Caco-2 (cell line): Measurements from ENCODE around the gene S100G. TPM values are rescaled to one million over a fixed set of nuclear protein-coding genes. Genes with fewer than 3 reads are reported as not detected.
"Not testable (repeated sequence)": the region's sequence is repeated elsewhere in the genome, so short reads cannot be mapped to it uniquely, and the experiment has no call there.

ENCODE experiments used
- Bru-seq: library from RNA; stranded (reverse); fragments of 400-500 nt; gene quantifications from one replicate; lab custom pipeline; 2021; lab: Mats Ljungman, UMichigan
- BruChase-seq, 2 experiments: library from RNA; stranded (reverse); fragments of 400-500 nt; gene quantifications; one replicate each; lab custom pipeline; 2021; lab: Mats Ljungman, UMichigan
- BruUV-seq: library from RNA; stranded (reverse); fragments of 400-500 nt; replicated peaks from 2 replicates; lab custom pipeline; 2021; lab: Mats Ljungman, UMichigan
- CTCF ChIA-PET: fragments of 300-600 bp; sonication (Branson Sonifier 250); formaldehyde crosslinking; loops from one replicate; lab custom pipeline; 2022; ENCODE audit warnings: antibody characterized with exemption; lab: Charles Lee
- POLR2A ChIA-PET: fragments of 300-600 bp; sonication (Branson Sonifier 250); formaldehyde crosslinking; loops from one replicate; lab custom pipeline; 2022; ENCODE audit warnings: antibody characterized with exemption; lab: Charles Lee
- DNase-seq, 2 experiments: peaks; one replicate each; pipeline versions ENCODE4 v3.0.0 to v3.0.0-alpha.2; 2020 to 2022
- H3K27me3 ChIP-seq: replicated peaks from 2 replicates; pipeline ENCODE4 v1.6.0; 2011; ENCODE audit warnings: low read length; ENCODE audit not compliant: control insufficient read depth, insufficient read depth
- H3K36me3 ChIP-seq: 2 replicates; pipeline ENCODE4 v1.5.1; 2011; ENCODE audit warnings: low read length; ENCODE audit not compliant: control insufficient read depth, insufficient read depth
- H3K4me1 ChIP-seq: fragments of 250-450 bp; sonication (Bioruptor Pico); 2 replicates; pipeline ENCODE4 v1.5.1; 2020; ENCODE audit warnings: mild to moderate bottlenecking
- H3K4me3 ChIP-seq: 2 replicates; pipeline ENCODE4 v1.5.1; 2011; ENCODE audit warnings: low read depth, mild to moderate bottlenecking, control low read depth, low read length
- H3K9me3 ChIP-seq: fragments of 250-450 bp; sonication (Bioruptor Pico); 2 replicates; pipeline ENCODE4 v1.5.1; 2020; ENCODE audit warnings: mild to moderate bottlenecking, moderate library complexity
- H3K27ac Mint-ChIP-seq: one replicate; pipeline ENCODE4 v1.8.0; 2022; ENCODE audit warnings: mixed read lengths; ENCODE audit not compliant: unreplicated experiment
- H3K27me3 Mint-ChIP-seq: one replicate; pipeline ENCODE4 v1.8.0; 2022; ENCODE audit warnings: mixed read lengths; ENCODE audit not compliant: insufficient read depth, unreplicated experiment
- H3K36me3 Mint-ChIP-seq: one replicate; pipeline ENCODE4 v1.8.0; 2022; ENCODE audit warnings: mild to moderate bottlenecking, mixed read lengths; ENCODE audit not compliant: insufficient read depth, unreplicated experiment
- H3K4me1 Mint-ChIP-seq: one replicate; pipeline ENCODE4 v1.8.0; 2022; ENCODE audit warnings: low read depth, mixed read lengths; ENCODE audit not compliant: unreplicated experiment
- H3K4me3 Mint-ChIP-seq: one replicate; pipeline ENCODE4 v1.8.0; 2022; ENCODE audit warnings: mild to moderate bottlenecking, moderate library complexity, mixed read lengths; ENCODE audit not compliant: unreplicated experiment
- H3K9me3 Mint-ChIP-seq: one replicate; pipeline ENCODE4 v1.8.0; 2022; ENCODE audit warnings: mixed read lengths; ENCODE audit not compliant: unreplicated experiment
- CTCF ChIP-seq, 2 experiments: fragments of 200-600 bp in 1 of 2; IDR thresholded peaks; 1 replicate in 1 of 2; 2 replicates in 1 of 2; pipeline versions ENCODE4 v1.5.1 to v1.8.0; 2011 to 2022; ENCODE audit warnings: antibody characterized with exemption in 1 of 2, control low read depth in 1 of 2, inconsistent platforms in 1 of 2, low read depth in 1 of 2, low read length in 1 of 2, mild to moderate bottlenecking in 1 of 2, moderate library complexity in 1 of 2; ENCODE audit not compliant: insufficient read depth in 1 of 2, severe bottlenecking in 1 of 2, unreplicated experiment in 1 of 2
- intact Hi-C: fragments of 100-400 bp; cut with micrococcal nuclease; formaldehyde crosslinking; loops from one replicate; pipeline ENCODE4 v1.10.0; 2022; ENCODE audit not compliant: unreplicated experiment
- long read RNA-seq: library from polyadenylated mRNA; stranded (forward); transcript quantifications from one replicate; pipeline ENCODE4 v2.0.0, GENCODE V29; 2022
- total RNA-seq: library from RNA; stranded (reverse); gene quantifications from 2 replicates; pipeline ENCODE4 v1.2.3, GENCODE V29; 2022

Gene S100G
- total RNA-seq: not detected in 2 replicates
- Bru-seq, nascent RNA: not detected
- BruChase-seq, experiment 1, labeled RNA remaining after a 2-hour chase: not detected
- BruChase-seq, experiment 2, labeled RNA remaining after a 6-hour chase: not detected
- long read RNA-seq: 0 reads

- intact Hi-C loops: no loop called here
- H3K27me3 Mint-ChIP-seq: no peaks in the 10 kb centered on the region
- Histone ChIP-seq H3K27me3 (no peaks in the 10 kb centered on the region), H3K4me1 (no peaks in the 10 kb centered on the region; the same call in 1 of the 2 replicates), H3K36me3 (no peaks in the 10 kb centered on the region), H3K4me3 (no peak within 1 kb of the TSS), H3K9me3 (no peaks in the 10 kb centered on the region)
- BruUV-seq: no TSS peak
- no peak within 1 kb of the TSS for H3K4me3 Mint-ChIP-seq
- no peak for TF ChIP-seq CTCF (IDR thresholded peaks at IDR 0.05; ENCODE audit: insufficient read depth in 1 of 2, low read depth in 1 of 2, low read length in 1 of 2, severe bottlenecking in 1 of 2, unreplicated experiment in 1 of 2)
- no peak for DNase-seq
- POLR2A ChIA-PET: no interaction called here
- no peaks in the 10 kb centered on the region for H3K4me1 Mint-ChIP-seq
- CTCF ChIA-PET: no interaction called here
- H3K36me3 Mint-ChIP-seq: peaks cover 11% of the 10 kb centered on the region
- H3K27ac Mint-ChIP-seq: no peak within 1 kb of the TSS
- no peaks in the 10 kb centered on the region for H3K9me3 Mint-ChIP-seq
Measured at GRCh38 chrX:16649858-16650257, at the start of gene S100G. TSS of gene S100G (plus strand) at chrX:16650158. CDS start at chrX:16651007, 849 bp downstream.

- H3K27ac Mint-ChIP-seq: no peak overlapping the region
- H3K4me1 Mint-ChIP-seq: peaks cover 10% of the 10 kb centered on the region
- CTCF ChIA-PET: no interaction called here
- POLR2A ChIA-PET: no interaction called here
- H3K9me3 Mint-ChIP-seq: no peaks in the 10 kb centered on the region
- no peaks in the 10 kb centered on the region for H3K27me3 ChIP-seq
- no TSS peak for BruUV-seq
- no peaks in the 10 kb centered on the region for H3K36me3 ChIP-seq
- intact Hi-C loops: no loop called here
- TF ChIP-seq CTCF (IDR thresholded peaks at IDR 0.05; ENCODE audit: insufficient read depth in 1 of 2, low read depth in 1 of 2, low read length in 1 of 2, severe bottlenecking in 1 of 2, unreplicated experiment in 1 of 2): no peak
- no peak overlapping the region for H3K4me3 Mint-ChIP-seq
- H3K36me3 Mint-ChIP-seq: peaks cover 5% of the 10 kb centered on the region
- no peak for DNase-seq
- H3K27me3 Mint-ChIP-seq: no peaks in the 10 kb centered on the region
- H3K9me3 ChIP-seq: no peaks in the 10 kb centered on the region
- no peak overlapping the region for H3K4me3 ChIP-seq
- H3K4me1 ChIP-seq: peaks cover 24% of the 10 kb centered on the region
Measured at GRCh38 chrX:16601885-16602284, 48.1 kb upstream of the S100G start.

- H3K36me3 ChIP-seq, H3K4me3 ChIP-seq, H3K4me3 Mint-ChIP-seq, H3K9me3 Mint-ChIP-seq, H3K27me3 ChIP-seq, H3K27me3 Mint-ChIP-seq, BruUV-seq, POLR2A ChIA-PET, H3K9me3 ChIP-seq, H3K36me3 Mint-ChIP-seq, intact Hi-C loops, CTCF ChIA-PET, DNase-seq: not testable (repeated sequence)
- Mint-ChIP-seq H3K4me1 (peaks cover 10% of the 10 kb centered on the region), H3K27ac (peak overlapping the region; percentile 91)
- H3K4me1 ChIP-seq: peaks cover 24% of the 10 kb centered on the region
Measured at GRCh38 chrX:16603235-16603634, 46.7 kb upstream of the S100G start.
